ENCODE data around the gene CEP76.
A peak's percentile ranks its signal among the peaks of the same experiment; 100 is the strongest.

Gene CEP76
- total RNA-seq = 17.2 to 17.6 reads per million in 2 experiments

- DNase-seq (ENCODE audit: low read depth) = peak; percentile 73
Measured at GRCh38 chr18:12702221-12703095, at the start of gene CEP76, which contains the start of gene PSMG2. Gene CEP76, minus strand, starts transcription at chr18:12702723. Its CDS starts 175 bp downstream, at chr18:12702548. Gene PSMG2, plus strand, starts transcription at chr18:12703042. Its CDS starts 66 bp downstream, at chr18:12703108.

- no peak for DNase-seq (ENCODE audit: low read depth)
Measured at GRCh38 chr18:12751891-12752290, 49.4 kb upstream of the CEP76 start.

- no peak for DNase-seq (ENCODE audit: low read depth)
Measured at GRCh38 chr18:12751503-12751884, 49.0 kb upstream of the CEP76 start.

GRCh38 chr18:12750715-12751502 lies 48.4 kb upstream of the CEP76 start:
- no peak for DNase-seq (ENCODE audit: low read depth)

DNA sequence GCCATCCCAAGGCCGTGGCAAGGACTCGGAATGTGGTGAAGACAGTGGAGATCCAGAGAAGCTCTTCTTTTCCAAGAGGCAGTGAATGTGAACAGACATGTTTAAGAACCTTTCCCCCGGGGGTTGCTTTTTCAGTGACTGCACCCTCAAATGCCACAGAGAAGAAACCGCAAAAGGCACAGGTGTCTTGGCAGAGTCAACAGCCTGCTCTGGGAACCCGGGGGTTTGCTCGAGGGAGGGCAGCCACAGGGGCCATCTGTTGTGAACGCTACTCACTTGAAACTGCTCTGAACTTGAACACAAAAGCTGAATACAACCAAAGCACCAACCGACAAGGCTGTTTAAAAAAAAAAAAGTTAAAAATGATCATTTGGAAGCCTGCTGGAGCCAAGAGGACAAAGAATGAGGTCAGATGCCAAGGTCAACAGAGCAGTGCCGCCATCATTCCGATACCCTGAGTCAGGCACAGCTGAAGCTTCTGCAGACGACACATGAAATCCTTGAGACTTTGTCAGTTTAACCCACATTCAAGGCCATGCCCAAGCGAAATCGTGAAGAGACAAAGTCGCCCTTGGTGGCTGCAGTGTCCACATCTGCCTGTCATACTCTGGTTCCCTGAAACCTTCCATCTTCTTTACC lies 47.7 kb upstream of the CEP76 start:
- no peak for DNase-seq (ENCODE audit: low read depth)

GRCh38 chr18:12749121-12749520 lies 46.6 kb upstream of the CEP76 start:
- DNase-seq (ENCODE audit: low read depth) = no peak

DNA sequence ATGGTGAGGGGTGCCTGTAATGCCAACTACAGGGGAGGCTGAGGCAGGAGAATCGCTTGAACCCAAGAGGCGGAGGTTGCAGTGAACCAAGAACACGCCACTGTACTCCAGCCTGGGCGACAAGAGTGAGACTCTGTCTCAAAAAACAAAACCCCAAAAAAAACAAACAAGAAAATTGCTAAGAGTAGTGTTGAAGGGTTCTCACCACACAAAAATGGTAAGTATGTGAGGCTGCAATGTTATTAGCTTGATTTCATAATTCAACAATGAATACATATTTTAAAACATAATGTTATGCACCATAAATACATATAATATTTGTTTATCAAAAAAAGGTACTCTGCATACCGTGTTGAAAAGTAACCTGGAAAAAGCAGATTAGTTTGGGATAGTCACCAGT lies 46.1 kb upstream of the CEP76 start:
- DNase-seq (ENCODE audit: low read depth) = no peak

DNA sequence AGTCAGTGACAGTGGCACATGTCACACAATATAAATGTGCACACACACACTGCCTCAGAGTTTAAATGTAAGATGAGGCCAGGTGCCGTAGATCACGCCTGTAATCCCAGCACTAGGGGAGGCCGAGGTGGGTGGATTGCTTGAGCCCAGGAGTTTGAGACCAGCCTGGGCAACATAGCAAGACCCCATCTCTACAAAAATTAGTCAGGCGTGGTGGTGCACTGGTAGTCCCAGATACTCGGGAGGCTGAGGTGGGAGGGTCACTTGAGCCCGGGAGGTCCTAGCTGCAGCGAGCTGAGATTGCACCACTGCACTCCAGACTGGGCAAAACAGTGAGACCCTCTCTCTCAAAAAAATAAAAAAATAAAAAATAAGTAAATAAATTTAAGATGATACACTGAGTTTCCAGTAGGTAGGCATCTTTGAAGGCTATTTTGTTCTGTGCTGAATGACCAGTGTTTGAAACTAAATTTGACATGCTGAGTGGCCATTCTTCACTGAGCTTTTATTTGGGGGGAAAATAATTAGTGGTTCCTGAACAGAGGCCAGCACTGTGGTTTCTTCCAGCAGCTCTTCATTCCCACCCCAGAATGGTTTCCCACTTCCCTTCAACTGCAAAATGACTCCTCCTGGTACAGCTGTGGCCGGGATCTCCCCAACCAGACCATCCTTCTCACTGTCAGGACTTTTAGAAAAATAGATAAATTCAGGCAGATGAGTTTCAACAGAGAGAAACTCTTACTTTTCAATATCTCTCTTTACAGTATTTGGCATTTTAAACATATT lies 45.2 kb upstream of the CEP76 start:
- no peak for DNase-seq (ENCODE audit: low read depth)

- DNase-seq (ENCODE audit: low read depth) = no peak
Measured at GRCh38 chr18:12745095-12745795, 42.7 kb upstream of the CEP76 start.

- no peak for DNase-seq (ENCODE audit: low read depth)
Measured at GRCh38 chr18:12744103-12744502, 41.6 kb upstream of the CEP76 start.

DNA sequence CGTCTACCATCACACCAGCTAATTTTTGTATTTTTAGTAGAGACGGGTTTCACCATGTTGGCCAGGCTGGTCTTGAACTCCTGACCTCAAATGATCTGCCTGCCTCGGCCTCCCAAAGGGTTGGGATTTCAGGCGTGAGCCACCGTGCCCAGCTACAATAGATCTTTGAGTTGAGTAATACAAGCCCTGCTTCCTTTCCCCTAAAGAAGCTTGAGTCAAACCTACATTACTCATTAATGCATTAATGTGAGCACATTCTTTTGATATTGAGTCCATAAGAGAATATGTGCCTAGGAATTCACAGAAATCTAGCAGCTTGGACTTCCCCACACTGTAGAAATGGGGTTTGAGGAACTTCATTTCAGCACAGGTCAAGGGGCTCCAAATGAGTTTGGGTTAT lies 39.9 kb upstream of the CEP76 start:
- no peak for DNase-seq (ENCODE audit: low read depth)

- no peak for DNase-seq (ENCODE audit: low read depth)
Measured at GRCh38 chr18:12741351-12741750, 38.8 kb upstream of the CEP76 start.

GRCh38 chr18:12737243-12737902 lies 34.9 kb upstream of the CEP76 start:
- no peak for DNase-seq (ENCODE audit: low read depth)

- DNase-seq (ENCODE audit: low read depth) = peak; percentile 51
Measured at GRCh38 chr18:12726774-12727550, 24.4 kb upstream of the CEP76 start.

DNA sequence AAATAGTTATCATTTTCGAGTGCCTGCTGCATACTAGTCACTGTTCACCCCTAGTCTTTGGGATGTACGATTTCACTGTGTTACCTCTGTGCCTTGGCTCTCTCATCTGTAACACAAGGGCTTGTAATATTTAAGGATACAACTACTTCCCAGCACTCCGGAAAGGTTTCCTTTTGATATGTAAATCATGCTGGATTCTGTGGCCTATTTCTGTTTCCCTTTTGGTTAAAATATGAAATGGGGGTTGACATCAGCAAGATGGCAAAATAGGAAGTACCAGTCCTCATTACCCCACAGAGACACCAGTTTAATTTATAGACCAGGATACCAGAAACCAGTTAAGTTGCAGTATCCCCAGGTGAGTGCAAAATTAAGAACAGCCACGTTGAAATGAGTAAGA lies 23.8 kb upstream of the CEP76 start:
- no peak for DNase-seq (ENCODE audit: low read depth)

- no peak for DNase-seq (ENCODE audit: low read depth)
Measured at GRCh38 chr18:12722731-12723130, 20.2 kb upstream of the CEP76 start.

- DNase-seq (ENCODE audit: low read depth) = no peak
Measured at GRCh38 chr18:12721495-12722275, 19.2 kb upstream of the CEP76 start.

DNA sequence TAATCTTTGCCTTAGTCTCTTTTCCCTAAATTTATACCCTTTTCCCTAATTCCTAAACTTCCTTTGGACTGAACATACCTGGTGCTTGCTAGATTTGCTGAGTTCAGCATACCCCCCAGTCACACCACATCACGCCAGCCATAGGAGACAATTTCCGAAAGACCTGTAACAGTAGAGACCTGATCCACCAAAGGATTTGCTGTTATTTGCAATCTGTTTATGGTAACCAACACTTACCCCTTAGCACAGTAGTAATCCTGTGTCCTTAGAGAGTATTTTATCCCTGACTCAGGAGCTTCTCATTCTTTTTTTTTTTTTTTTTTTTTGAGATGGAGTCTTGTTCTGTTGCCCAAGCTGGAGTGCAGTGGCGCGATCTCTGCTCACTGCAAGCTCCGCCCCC lies 8.9 kb upstream of the CEP76 start:
- DNase-seq (ENCODE audit: low read depth) = no peak

DNA sequence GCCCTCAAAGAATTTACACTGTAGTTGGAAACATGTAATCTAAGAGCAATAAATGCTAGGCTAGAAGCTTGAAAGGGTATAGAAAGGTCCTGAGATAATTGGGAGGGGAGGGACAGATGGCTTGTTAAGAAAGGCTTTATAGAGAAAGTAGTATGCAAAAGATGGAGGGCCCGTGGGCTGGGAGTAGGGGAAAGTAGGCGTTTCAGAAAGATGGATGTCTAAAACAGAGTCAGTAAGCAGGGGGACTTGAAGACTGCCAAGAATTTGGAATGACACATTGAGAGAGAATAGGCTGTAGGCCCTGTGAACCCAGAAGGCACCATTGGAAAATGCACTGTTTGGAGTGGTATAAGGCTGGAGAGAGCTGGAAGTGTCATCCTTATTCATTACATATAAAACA lies 1.1 kb upstream of the CEP76 start:
- DNase-seq (ENCODE audit: low read depth) = no peak

All from T follicular helper cell (primary cell).